H9 (cell line): ENCODE results near the gene HMGB1. TPM values are rescaled to one million over a fixed set of nuclear protein-coding genes. Genes with fewer than 3 reads are reported as not detected.

Source experiments
- DNase-seq: peaks from one replicate; pipeline ENCODE4 v3.0.0-alpha.2; 2017
- H2AFZ ChIP-seq: one replicate; pipeline ENCODE4 v1.6.1; 2013; ENCODE audit warnings: mild to moderate bottlenecking, low read length, control low read depth, moderate library complexity
- H2AK5ac ChIP-seq: 2 replicates; pipeline ENCODE4 v1.6.1; 2013; ENCODE audit warnings: low read length, control low read depth, mixed read lengths; ENCODE audit not compliant: insufficient read length
- H2BK120ac ChIP-seq: one replicate; pipeline ENCODE4 v1.6.1; 2013; ENCODE audit warnings: low read depth, mild to moderate bottlenecking, low read length, control low read depth, inconsistent platforms; ENCODE audit not compliant: poor library complexity, severe bottlenecking
- H2BK12ac ChIP-seq: 2 replicates; pipeline ENCODE4 v1.6.1; 2013; ENCODE audit warnings: low read length, control low read depth, mixed read lengths, low read depth; ENCODE audit not compliant: insufficient read length
- H2BK15ac ChIP-seq: 2 replicates; pipeline ENCODE4 v1.6.1; 2013; ENCODE audit warnings: low read depth, low read length, control low read depth
- H2BK20ac ChIP-seq: one replicate; pipeline ENCODE4 v1.6.1; 2013; ENCODE audit warnings: low read depth, mild to moderate bottlenecking, low read length, control low read depth, inconsistent platforms; ENCODE audit not compliant: poor library complexity, severe bottlenecking
- H2BK5ac ChIP-seq: 2 replicates; pipeline ENCODE4 v1.6.1; 2013; ENCODE audit warnings: low read length, control low read depth, mixed read lengths; ENCODE audit not compliant: insufficient read length
- H3K14ac ChIP-seq: 2 replicates; pipeline ENCODE4 v1.6.1; 2013; ENCODE audit warnings: low read length, control low read depth; ENCODE audit not compliant: insufficient read depth
- H3K18ac ChIP-seq: 2 replicates; pipeline ENCODE4 v1.6.1; 2013; ENCODE audit warnings: low read depth, mild to moderate bottlenecking, mixed read lengths, low read length, control low read depth; ENCODE audit not compliant: insufficient read length
- H3K23ac ChIP-seq: 2 replicates; pipeline ENCODE4 v1.6.1; 2013; ENCODE audit warnings: low read length, control low read depth, mixed read lengths, low read depth; ENCODE audit not compliant: insufficient read length
- H3K23me2 ChIP-seq: 2 replicates; pipeline ENCODE4 v1.6.1; 2013; ENCODE audit warnings: low read depth, mild to moderate bottlenecking, mixed read lengths, low read length, control low read depth; ENCODE audit not compliant: insufficient read length, poor library complexity, severe bottlenecking
- H3K27ac ChIP-seq: 2 replicates; pipeline ENCODE4 v1.5.1; 2013; ENCODE audit warnings: low read length, control low read depth, mixed read lengths, low read depth; ENCODE audit not compliant: insufficient read length
- H3K27me3 ChIP-seq: 2 replicates; pipeline ENCODE4 v1.6.1; 2013; ENCODE audit warnings: low read length, control low read depth, inconsistent platforms; ENCODE audit not compliant: insufficient read depth
- H3K4ac ChIP-seq: 2 replicates; pipeline ENCODE4 v1.6.1; 2013; ENCODE audit warnings: low read depth, mild to moderate bottlenecking, control low read depth, inconsistent platforms, low read length, moderate library complexity
- H3K4me1 ChIP-seq: 2 replicates; pipeline ENCODE4 v1.6.1; 2013; ENCODE audit warnings: low read length, control low read depth, inconsistent platforms; ENCODE audit not compliant: insufficient read depth
- H3K4me2 ChIP-seq: 2 replicates; pipeline ENCODE4 v1.6.1; 2013; ENCODE audit warnings: low read length, control low read depth, mixed read lengths; ENCODE audit not compliant: insufficient read length, insufficient read depth
- H3K56ac ChIP-seq: 2 replicates; pipeline ENCODE4 v1.6.1; 2013; ENCODE audit warnings: low read depth, mild to moderate bottlenecking, mixed read lengths, low read length, control low read depth; ENCODE audit not compliant: insufficient read length
- H3K79me1 ChIP-seq: 2 replicates; pipeline ENCODE4 v1.6.1; 2013; ENCODE audit warnings: low read depth, mild to moderate bottlenecking, moderate library complexity, low read length, control low read depth, inconsistent platforms; ENCODE audit not compliant: insufficient read depth, poor library complexity, severe bottlenecking
- H3K79me2 ChIP-seq: 2 replicates; pipeline ENCODE4 v1.6.1; 2013; ENCODE audit warnings: low read length, control low read depth, inconsistent platforms; ENCODE audit not compliant: insufficient read depth
- H3K9ac ChIP-seq: 2 replicates; pipeline ENCODE4 v1.6.1; 2013; ENCODE audit warnings: low read length, control low read depth, mixed read lengths; ENCODE audit not compliant: insufficient read length; ENCODE audit errors: extremely low read depth
- H3K9me3 ChIP-seq: one replicate; pipeline ENCODE4 v1.6.1; 2013; ENCODE audit warnings: low read depth, low read length, inconsistent platforms; ENCODE audit not compliant: control insufficient read depth
- H3T11ph ChIP-seq: one replicate; pipeline ENCODE4 v1.6.1; 2013; ENCODE audit warnings: mild to moderate bottlenecking, low read length, control low read depth, inconsistent platforms
- H4K20me1 ChIP-seq: one replicate; pipeline ENCODE4 v1.6.1; 2013; ENCODE audit not compliant: control insufficient read depth, insufficient read length, insufficient read depth
- H4K5ac ChIP-seq: 2 replicates; pipeline ENCODE4 v1.6.1; 2013; ENCODE audit warnings: low read depth, mild to moderate bottlenecking, mixed read lengths, low read length, control low read depth; ENCODE audit not compliant: insufficient read length
- H4K8ac ChIP-seq: replicated peaks from 2 replicates; pipeline ENCODE4 v1.6.1; 2013; ENCODE audit warnings: low read length, control low read depth, mixed read lengths, low read depth; ENCODE audit not compliant: insufficient read length
- H4K91ac ChIP-seq: 2 replicates; pipeline ENCODE4 v1.6.1; 2013; ENCODE audit warnings: low read depth, mild to moderate bottlenecking, moderate library complexity, mixed read lengths, low read length, control low read depth; ENCODE audit not compliant: insufficient read length
- H3K27ac Mint-ChIP-seq, 3 experiments: 2 replicates in 2 of 3; 3 replicates in 1 of 3; pipeline ENCODE4 v1.8.0; 2020 to 2021; ENCODE audit warnings: mixed read lengths in 3 of 3, mild to moderate bottlenecking in 1 of 3, moderate library complexity in 1 of 3
- H3K27me3 Mint-ChIP-seq: 2 replicates; pipeline ENCODE4 v1.8.0; 2021; ENCODE audit warnings: low read depth, mild to moderate bottlenecking, moderate library complexity, mixed read lengths
- H3K36me3 Mint-ChIP-seq, 3 experiments: 2 replicates in 2 of 3; 3 replicates in 1 of 3; pipeline ENCODE4 v1.8.0; 2020 to 2021; ENCODE audit warnings: low read depth in 3 of 3, mixed read lengths in 3 of 3; ENCODE audit not compliant: insufficient read depth in 1 of 3
- H3K4me1 Mint-ChIP-seq, 2 experiments: 2 replicates each; pipeline ENCODE4 v1.8.0; 2020; ENCODE audit warnings: mixed read lengths in 2 of 2
- H3K4me3 Mint-ChIP-seq, 2 experiments: 2 replicates in 1 of 2; 3 replicates in 1 of 2; pipeline ENCODE4 v1.8.0; 2020 to 2021; ENCODE audit warnings: mild to moderate bottlenecking in 2 of 2, mixed read lengths in 2 of 2, moderate library complexity in 1 of 2
- H3K9me3 Mint-ChIP-seq, 2 experiments: 2 replicates in 1 of 2; 3 replicates in 1 of 2; pipeline ENCODE4 v1.8.0; 2020; ENCODE audit warnings: mild to moderate bottlenecking in 2 of 2, mixed read lengths in 2 of 2, moderate library complexity in 1 of 2
- CTCF ChIP-seq: fragments of 200-600 bp; sonication (generic); conservative IDR thresholded peaks from 3 replicates; pipeline ENCODE4 v1.8.0; 2021; ENCODE audit warnings: antibody characterized with exemption, mild to moderate bottlenecking
- WGBS: extraction: QIAGEN DNeasy Blood & Tissue Kit; methylation state at CpG from one replicate; pipeline ENCODE4 v1.1.7; 2013; ENCODE audit warnings: missing lambda C conversion rate, low lambda C conversion rate, mixed read lengths; ENCODE audit not compliant: insufficient read length; ENCODE audit errors: extremely low coverage; 5-methylcytosine and 5-hydroxymethylcytosine counted together
- total RNA-seq: library from RNA; stranded (reverse); gene quantifications from 2 replicates; pipeline ENCODE4 v1.2.1, GENCODE V29; 2021

The HMGB1 gene
- total RNA-seq, 1 experiment from 2014 or later: 688 TPM

- Histone ChIP-seq H3K18ac (no peak overlapping the region), H2BK20ac (no peak overlapping the region), H3K4me2 (no peak overlapping the region), H2AK5ac (no peak overlapping the region), H3T11ph (no peak overlapping the region), H4K8ac (no peak overlapping the region), H4K20me1 (no peaks in the 10 kb centered on the region), H3K4me1 (no peaks in the 10 kb centered on the region), H3K79me1 (no peaks in the 10 kb centered on the region), H3K56ac (no peak overlapping the region), H4K5ac (no peak overlapping the region), H3K9ac (no peak overlapping the region), H3K79me2 (no peaks in the 10 kb centered on the region), H3K23ac (no peak overlapping the region), H3K14ac (no peak overlapping the region), H2BK5ac (no peak overlapping the region), H4K91ac (no peak overlapping the region), H2BK15ac (no peak overlapping the region), H2AFZ (no peak overlapping the region), H3K27ac (no peak overlapping the region), H2BK120ac (no peak overlapping the region), H2BK12ac (no peak overlapping the region), H3K4ac (no peak overlapping the region), H3K23me2 (no peaks in the 10 kb centered on the region), H3K9me3 (no peaks in the 10 kb centered on the region), H3K27me3 (no peaks in the 10 kb centered on the region)
- Mint-ChIP-seq H3K4me3 (no peak overlapping the region), H3K9me3 (no peaks in the 10 kb centered on the region), H3K27me3 (no peaks in the 10 kb centered on the region; the same call in 1 of the 2 replicates), H3K36me3 (peaks cover 9 to 29% (median 12%) of the 10 kb centered on the region in 3 experiments), H3K27ac (peak overlapping the region in 1 of 3 experiments; percentile 77; a peak in 3 of 7 replicates), H3K4me1 (peaks cover 0 to 4% of the 10 kb centered on the region in 2 experiments; a peak in 3 of 4 replicates)
- no peak for DNase-seq
- TF ChIP-seq CTCF: no peak
- whole genome bisulfite sequencing: no CpG with 5 or more reads among the region's 3 CpGs
These were observed 8.3 kb downstream of the HMGB1 start for GRCh38 chr13:30457306-30457891.
